HG03103 (cell line): ENCODE measurements around the gene ALCAM.

Experiments used
- ATAC-seq: cut with Tn5 transposase; IDR thresholded peaks from one replicate; pipeline ENCODE4 v1.9.1; 2021; ENCODE audit warnings: low read depth; ENCODE audit not compliant: unreplicated experiment

Gene ALCAM

DNA sequence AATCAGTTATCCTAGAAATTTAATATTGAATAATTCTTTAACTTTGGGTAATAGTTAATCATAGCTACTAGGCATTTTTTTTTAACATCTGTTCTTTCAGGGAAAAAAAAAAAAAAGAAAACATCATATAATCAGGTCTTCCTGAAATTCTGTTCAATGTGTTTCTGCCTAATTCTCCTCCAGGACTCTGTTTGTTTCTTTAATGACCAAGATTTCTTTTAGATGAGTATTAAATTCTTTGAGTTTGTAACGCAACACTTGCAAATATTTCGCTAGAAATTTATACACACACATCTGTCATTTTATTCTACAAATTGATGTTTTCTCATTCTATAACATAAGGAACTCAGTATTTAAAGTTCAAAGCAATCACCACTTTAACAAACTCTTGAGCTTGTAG lies 56.7 kb downstream of the ALCAM start:
- no peak for ATAC-seq

GRCh38 chr3:105424412-105425152 lies 57.9 kb downstream of the ALCAM start:
- no peak for ATAC-seq

DNA sequence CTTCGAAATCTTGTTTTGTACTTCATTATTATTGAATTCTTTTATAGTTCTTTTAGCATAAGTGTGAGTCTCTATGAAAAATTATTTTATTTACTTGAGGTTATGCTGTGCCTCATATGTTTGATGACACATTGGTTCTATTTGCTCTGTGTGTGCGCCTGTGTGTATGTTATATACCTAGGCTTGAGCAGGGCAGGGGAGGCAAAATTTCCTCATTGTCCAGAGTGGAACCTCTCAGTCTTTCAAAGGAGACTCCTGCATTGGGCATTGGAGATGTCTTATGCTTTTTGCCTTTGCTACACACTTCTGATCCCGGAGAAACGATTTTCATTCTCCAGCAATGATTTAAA lies 58.4 kb downstream of the ALCAM start:
- ATAC-seq = no peak

GRCh38 chr3:105427332-105427731 lies 60.6 kb downstream of the ALCAM start:
- ATAC-seq = no peak

DNA sequence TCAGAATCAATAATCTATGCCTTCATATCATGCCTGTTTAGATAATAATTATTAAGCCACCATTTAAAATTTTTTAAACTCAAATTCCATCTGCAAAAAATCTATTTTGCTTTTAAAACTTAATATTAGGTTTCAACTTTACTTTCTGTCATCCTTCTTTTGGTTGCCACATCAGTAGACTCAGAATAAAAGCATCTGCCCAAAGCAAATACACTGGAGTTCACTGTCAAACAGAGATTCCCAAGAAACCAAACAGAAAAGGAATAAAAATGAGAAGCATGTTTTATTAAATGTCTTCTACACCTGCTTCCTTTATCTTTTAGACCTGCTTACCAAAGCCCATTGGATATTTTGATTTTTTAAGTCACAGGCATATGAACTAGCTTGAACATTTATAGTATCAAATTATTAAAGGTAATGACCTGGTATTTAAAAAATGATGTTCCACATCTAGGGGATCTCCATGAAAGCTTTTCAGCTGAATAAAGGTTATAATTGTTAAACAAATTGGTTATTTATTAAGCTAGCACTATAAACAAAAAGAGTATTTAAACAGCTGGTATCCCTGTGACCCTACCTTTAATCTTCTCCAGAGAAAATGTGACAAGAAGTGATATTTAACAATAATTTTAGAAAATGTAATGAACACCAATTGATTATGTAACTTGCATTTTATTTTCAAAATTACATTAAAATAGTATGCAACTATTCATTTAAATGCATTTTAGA lies 62.5 kb downstream of the ALCAM start:
- ATAC-seq = no peak

DNA sequence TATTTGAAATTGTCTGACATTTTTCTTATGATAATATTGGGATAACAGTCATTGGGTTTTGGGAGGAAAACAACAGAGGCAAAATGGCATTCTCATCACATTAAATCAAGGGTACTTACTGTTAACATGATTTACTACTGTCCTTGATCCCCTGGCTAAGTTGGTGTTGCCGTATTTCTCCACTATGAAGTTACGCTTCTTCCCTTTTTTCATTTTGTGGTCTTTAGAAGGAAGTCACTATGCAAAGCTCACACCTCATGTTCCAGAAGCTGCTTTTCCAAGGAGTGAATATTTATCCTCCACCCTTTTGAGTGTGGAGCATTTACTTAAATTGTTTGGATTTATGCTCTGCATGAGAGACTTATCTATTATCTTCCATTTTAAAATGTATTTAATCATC lies 63.7 kb downstream of the ALCAM start:
- no peak for ATAC-seq

DNA sequence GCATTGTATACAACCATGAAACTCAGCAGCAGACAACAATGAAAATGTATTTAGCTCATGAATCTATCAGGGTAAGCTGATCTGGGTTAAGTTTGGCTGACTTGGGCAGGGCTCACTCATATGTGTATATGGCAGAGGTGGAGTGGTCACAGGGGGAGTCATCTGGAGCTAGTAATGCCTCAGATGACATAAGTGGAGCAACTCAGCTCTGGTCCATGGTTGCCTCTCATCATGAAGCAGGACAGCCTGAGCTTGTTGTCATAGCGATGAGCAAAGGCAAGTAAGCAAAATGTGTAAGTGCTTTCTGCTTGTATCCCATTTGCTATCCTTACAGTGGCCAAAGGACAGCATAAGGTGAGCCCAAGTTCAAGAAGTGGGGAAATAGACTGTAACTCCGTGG lies 64.5 kb downstream of the ALCAM start:
- no peak for ATAC-seq

DNA sequence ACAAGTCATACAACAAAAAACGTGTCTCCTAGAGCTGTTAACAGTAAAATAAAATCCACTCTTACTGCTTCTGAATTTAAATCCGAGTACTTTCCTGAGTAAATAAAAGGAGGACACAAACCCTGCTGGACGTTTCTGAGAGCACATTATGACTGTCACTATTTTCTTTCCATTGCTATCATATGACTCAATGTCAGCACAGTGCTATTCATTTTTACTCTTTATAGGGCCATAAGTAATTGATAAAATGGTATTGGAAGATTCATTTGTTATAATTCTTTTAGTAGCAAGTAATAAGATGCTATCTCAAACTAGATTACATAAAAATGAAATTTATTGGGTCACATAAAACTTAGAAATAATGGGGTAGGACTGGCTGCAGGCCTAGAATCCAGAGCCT lies 68.6 kb downstream of the ALCAM start:
- no peak for ATAC-seq

- ATAC-seq = no peak
Observed at GRCh38 chr3:105436687-105437086, 70.0 kb downstream of the ALCAM start.

DNA sequence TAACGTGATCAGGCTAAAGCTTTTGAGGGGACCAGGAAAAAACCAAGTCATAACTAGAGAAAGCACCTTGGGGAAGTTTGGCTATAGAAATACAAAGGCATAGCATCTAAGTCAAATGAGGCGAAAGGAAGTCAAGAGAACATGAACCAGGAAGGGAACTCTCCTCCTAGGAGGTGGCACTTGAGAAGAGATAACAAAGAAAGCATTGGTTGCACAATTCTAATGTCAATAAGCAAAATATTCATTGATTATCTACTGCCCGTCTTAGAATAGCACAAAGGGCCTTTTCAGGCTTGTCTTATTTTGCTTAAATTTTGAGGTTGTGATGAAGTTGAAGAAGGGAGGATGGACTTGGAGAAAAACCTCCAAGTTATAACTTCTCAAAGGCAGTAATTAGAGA lies 73.4 kb downstream of the ALCAM start:
- ATAC-seq = no peak

DNA sequence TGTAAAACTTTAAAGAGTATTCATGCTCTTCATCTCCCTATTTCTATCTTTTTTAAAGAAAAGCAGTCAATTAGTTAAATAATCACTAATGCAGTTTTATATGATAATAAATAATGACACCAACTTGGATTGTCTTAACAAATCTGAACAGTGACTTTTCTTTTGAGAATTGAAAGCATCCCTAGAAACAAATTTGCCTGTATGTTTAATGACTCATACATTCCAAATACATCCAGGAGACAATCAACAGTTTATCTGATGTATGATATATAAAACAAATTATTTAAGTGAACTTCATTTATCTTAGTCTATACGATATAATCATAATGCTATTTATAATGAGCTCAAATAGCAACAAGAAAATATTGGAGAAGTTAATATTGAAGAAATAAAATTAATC lies 78.0 kb downstream of the ALCAM start:
- no peak for ATAC-seq

GRCh38 chr3:105448338-105448982 lies 81.8 kb downstream of the ALCAM start:
- no peak for ATAC-seq

GRCh38 chr3:105449414-105449813 lies 82.7 kb downstream of the ALCAM start:
- no peak for ATAC-seq

DNA sequence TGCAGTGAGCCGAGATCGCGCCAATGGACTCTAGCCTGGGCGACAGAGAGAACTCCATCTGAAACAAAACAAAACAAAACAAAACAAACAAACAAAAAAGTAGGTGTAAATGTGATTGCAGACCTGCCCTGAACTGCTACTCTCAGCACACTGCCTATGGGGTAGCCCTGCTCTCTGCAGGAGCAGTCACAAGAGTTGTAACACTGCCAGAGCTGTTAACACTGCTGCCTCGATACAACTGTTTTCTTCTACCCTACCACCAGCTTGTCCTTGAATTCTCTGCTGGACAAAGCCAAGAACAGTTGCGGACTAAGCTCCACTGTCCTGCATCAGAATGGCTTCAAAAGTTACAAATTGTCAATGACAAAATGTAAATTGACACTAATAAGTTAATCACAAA lies 89.3 kb downstream of the ALCAM start:
- ATAC-seq = no peak

GRCh38 chr3:105458518-105459215 lies 92.0 kb downstream of the ALCAM start:
- no peak for ATAC-seq

DNA sequence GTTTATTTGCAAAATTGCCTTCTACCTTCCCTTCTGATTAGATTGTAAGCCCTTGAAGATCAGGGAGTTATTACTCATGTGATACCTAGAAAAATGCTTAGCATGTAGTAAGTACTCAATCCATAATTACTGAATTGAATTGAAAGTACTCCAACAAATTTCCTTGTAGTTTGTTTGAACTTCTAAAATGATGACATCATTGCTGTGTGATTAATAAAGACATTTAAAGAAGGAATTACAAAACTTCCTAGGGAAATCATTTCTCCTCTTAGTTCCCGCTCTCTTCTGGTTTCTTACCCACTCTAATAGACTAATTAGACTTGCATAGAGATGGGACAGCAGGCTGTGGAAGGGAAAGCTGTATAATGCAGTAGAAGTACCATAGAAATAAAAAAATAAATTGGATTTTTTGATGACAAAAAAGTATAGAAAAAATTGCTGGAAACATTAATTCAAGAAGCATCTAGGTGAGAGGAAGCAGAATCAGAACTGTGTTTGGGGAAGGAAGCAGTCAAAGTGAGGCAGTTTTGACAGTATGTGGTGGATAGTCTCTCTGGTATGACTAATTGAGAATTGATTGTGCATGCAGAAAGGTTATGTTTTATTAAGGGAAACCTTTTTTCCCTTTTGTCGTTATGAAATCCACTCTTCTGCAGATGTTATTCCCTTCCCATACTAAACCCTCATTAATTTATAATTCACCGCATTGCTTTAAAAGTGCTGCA lies 93.0 kb downstream of the ALCAM start:
- ATAC-seq = no peak

GRCh38 chr3:105463620-105464019 lies 96.9 kb downstream of the ALCAM start:
- no peak for ATAC-seq

- no peak for ATAC-seq
Observed at GRCh38 chr3:105465251-105465853, 98.6 kb downstream of the ALCAM start.

DNA sequence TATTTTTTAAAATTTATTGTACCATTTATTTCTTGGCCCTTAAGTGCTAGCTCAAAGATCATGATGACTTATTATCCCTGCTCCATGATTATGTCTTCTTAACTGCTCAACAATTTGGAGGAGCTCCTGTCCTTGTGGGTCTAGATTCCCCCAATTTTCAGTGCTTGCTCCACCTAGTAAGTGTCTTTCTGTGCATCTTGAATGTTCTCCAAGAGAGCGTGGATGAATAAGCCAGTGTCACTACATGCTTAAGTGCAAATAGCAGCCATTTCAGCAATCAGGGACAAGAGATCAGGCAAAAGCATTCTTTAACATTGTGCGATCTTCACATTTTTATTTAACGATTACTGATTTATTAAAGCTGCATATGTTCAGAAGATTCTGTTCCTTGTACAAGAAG lies 99.4 kb downstream of the ALCAM start:
- no peak for ATAC-seq
